Stimulated activated CD8-positive, alpha-beta memory T cell treated with anti-CD3 and anti-CD28 coated beads, Interleukin-15, amount 100 ng/mL, for 4 hours (primary cell): Measurements from ENCODE around the gene RAB30.

Source experiments
- DNase-seq, 2 donors: peaks; one replicate each; pipeline ENCODE4 v3.0.0-alpha.2; 2020; ENCODE audit warnings: low read depth in 2 of 2

RAB30 gene

GRCh38 chr11:83039566-83039965, 32.1 kb downstream of the RAB30 start:
- no peak for DNase-seq

GRCh38 chr11:83037877-83038276, 33.8 kb downstream of the RAB30 start:
- no peak for DNase-seq

- DNase-seq = no peak
Measured at GRCh38 chr11:83036701-83037100, 35.0 kb downstream of the RAB30 start.

DNA sequence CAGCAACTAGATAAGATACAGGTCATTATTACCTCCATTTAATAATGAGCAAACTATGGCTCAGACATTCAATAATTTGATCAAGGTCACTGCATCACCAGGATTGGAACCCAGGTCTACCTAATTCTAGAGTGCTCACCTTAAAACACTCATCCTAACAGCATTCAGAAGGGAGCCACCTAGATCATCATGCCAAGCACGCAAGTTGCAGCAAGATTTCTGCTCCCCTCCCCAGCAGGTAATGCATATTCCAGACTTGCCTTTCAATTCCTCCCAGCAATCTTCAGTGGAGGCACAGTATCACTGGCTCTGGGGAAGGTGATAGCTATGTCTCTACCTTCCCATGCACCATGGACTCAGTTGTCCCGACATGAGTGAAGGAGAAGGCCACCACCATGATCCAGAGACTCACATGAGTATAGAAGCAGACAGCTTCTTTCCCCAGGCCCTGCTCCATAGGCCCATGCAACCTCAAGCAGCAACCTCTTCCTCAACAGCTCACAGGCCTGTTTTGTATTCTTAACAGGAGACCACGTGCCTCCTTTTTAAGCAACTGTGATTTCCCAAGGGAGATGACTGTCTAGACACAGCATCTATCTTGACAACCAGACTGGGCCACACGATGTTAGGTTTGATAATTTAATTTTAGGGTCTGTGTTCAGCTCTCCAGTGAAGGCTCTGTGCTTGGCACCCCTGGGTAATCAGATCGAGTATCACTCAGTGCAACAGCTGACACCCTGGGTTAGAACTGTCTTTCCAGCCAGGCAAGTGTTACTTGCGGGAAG, 36.4 kb downstream of the RAB30 start:
- DNase-seq = no peak

DNA sequence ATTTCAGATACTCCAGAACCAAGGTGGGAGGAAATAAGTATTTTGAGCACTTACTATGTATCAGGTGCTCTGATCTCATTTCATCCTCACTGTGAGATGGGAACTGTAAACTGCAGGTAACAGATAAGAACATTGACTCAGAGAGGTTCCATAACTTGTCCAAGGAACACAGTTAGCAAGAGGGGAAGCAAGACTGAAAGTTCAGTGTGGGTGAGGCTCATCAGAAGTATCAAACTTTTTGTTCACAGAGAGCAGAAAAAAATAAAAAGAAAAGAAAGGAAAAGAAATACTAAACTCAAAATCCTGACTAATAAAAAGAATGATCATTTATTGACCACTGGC, 37.1 kb downstream of the RAB30 start:
- no peak for DNase-seq

DNA sequence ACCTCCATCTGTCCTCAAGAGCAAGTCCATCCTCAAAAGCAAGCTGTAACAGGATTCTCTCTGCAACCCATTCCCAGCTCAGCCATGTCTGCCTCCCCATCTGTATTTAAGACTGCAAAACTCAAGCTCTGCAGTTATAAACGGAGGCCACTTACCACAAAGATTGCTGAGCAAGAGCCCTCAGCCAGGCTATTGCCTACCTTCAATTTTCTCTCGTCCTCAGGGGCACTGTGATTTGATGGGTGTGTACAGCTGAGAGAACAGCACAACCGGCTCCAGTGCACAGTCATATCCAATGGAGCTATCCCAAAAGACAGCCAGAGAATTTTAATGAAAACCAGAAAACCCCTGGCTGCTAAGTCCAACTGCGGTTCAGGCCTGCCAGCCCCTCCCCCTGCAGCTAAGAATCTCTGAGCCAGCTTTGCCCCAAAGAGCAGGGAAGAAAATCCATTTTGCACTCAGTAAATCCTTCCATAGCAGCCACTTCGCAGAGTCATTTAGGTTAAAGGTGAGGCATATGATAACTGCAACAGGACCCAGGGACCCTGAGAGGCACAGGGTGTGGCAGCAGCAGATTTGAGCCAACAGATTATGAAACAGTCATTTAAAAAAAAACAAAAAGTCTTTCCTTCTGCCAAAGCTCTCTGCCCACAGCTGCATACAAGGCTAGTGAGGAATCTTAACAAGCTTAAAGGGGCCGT, 37.6 kb downstream of the RAB30 start:
- no peak for DNase-seq

- no peak for DNase-seq
Measured at GRCh38 chr11:83033371-83033770, 38.3 kb downstream of the RAB30 start.

DNA sequence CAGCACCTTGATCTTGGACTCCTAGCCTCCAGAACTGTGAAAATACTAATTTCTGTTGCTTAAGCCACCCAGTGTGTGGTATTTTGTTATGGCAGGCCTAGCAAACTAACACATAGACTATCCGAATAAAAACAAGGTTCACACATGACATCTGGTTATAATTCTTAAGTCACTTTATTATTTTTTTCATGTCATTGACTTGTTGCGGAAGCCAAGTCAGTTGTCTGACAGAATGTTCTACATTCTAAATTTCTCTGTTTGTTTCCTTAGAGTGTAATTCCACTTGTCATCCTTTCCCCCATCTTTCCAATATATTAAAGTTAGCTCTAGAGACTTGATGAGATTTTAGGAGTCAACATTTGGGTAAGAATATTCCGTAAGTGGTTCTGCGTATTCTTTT, 40.6 kb downstream of the RAB30 start:
- no peak for DNase-seq

GRCh38 chr11:83027794-83028193, 43.9 kb downstream of the RAB30 start:
- no peak for DNase-seq

GRCh38 chr11:83027289-83027688, 44.4 kb downstream of the RAB30 start:
- no peak for DNase-seq

- no peak for DNase-seq
Measured at GRCh38 chr11:83026229-83026628, 45.5 kb downstream of the RAB30 start.

GRCh38 chr11:83025267-83025704, 46.4 kb downstream of the RAB30 start:
- no peak for DNase-seq

GRCh38 chr11:83024270-83024854, 47.3 kb downstream of the RAB30 start:
- DNase-seq = no peak

DNA sequence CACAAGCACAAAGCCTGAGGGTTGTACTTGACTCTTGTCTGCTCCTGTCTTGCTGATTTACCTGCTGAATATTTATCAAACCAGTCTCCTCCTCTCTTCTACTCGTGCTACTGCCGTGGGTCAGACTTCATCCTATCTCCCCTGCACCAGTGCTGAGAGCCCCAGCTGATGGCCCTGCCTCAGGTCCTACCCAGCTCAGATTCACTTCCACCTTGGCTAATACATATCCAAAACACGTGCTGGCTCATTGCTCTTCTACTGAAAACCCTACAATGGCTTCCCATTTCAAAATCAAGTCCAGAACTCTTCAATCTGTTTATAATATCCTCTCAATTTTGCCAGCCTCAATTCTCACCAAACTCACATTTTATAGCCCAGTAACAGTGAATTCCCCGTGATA, 48.3 kb downstream of the RAB30 start:
- no peak for DNase-seq

- DNase-seq = no peak
Measured at GRCh38 chr11:83021780-83022125, 49.9 kb downstream of the RAB30 start.

DNA sequence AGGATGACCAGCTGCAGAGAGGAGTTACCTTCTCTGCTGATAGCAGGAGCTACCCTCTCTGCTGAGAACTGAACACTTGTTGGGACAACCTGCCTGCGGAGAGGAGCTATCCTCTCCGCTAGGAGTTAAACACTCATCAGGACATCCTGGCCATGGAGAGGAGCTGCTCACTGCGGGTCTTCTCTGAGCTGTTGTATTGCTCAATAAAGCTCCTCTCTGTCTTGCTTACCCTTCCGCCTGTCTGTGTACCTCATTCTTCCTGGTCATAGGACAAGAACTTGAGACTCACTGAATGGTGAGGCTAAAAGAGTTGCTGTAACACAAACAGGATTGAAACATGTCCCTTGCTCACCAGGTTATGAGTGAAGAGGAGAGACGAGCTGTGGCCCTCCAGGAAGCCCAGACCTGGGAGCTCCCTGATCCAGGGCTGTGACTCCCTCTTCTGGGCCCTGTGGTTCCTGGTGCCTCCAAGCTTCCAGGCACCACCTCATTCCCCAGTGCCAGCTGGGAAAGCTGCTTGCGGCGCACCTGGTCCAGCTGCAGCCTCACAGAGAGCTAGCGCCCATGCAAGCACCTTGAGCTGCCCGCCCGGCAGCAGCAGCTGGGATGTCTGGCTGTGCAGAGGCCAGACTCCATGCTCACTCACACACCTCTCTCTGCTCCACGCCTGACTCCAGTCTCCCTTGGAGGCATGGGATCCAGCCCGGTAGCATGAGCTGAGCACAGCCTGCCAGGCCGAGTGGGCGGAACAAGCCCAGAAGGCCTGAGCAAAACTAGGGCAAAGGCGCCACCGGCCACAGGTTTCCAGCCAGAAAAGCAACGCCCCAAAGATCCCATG, 50.5 kb downstream of the RAB30 start:
- no peak for DNase-seq

DNA sequence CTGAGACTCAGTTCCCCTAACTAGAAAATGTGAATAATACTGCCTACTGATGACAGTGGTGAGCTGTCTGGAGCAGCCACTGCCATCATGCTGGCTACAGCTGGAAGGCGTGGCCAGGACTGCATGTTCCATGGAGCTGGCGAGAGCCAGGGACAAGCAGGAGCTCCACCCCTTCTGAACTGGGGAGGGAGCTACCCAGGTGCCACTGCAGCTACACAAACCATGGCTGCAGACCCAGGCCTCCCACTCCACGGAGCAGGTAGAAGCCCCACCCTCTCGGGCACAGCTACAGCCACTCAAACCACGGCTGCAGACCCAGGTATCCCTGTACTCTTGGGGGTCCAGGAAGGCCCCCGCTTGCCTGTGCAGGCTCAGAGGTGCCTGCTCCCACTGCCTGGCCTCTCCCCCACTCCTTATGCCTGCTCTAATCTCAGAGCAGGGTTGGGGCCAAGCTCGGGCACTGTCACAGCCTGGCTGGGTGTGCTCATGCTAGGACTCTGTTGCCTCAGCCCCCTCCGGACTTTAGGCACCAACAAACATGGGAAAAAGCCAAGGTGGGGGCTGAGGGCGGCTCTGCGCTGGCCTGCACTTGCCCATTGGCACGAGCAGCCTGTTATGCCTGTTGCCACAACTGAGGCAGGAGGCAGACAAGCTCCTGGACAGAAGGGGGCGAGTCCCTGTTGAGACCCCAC, 51.7 kb downstream of the RAB30 start:
- DNase-seq = no peak

- DNase-seq = no peak
Measured at GRCh38 chr11:83014951-83015350, 56.7 kb downstream of the RAB30 start.

GRCh38 chr11:83012168-83013067, 59.3 kb downstream of the RAB30 start:
- no peak for DNase-seq

DNA sequence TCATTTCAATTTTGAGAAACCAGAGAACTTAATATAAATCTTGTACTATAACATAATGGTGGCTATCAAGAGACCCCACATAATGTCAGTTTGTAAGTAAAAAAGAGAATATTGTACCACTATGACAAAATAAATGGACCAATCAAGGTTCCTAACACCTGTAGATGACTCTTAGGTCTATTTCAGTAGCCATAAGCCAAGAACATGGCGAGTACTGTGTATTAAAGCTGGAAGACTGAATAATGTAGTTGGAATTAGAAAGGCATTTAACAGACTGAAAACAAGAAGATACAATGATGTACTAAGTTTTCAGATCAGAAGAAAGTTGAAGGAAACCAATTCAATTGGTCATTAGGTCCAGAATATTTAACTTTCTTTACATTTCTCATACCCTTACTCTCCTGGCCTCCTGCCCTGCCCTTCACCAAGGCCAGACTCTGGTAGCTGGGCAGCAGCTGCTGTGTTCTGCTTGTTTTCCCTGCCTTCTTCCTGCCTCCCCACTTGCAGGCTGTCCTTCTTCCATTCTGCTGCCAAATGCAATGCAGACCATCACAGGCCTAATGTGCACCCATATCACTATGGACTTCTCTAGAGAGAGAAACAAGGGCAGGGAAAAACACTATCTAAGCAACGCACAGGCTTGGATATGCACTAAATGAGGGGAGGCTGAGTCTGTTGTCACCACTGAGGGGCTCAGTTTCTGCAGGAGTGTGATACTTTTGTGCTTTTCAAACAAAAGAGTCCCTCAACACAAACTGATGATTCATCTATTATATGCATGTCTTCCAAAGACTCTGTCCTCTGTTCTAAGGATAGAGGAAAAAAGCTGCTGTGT, 60.1 kb downstream of the RAB30 start:
- DNase-seq = no peak
